ENCODE measurements around the gene POSTN. TPM values are rescaled to one million over a fixed set of nuclear protein-coding genes. Genes with fewer than 3 reads are reported as not detected.
A peak's percentile ranks its signal among the peaks of the same experiment; 100 is the strongest.

Gene POSTN
- total and polyA plus RNA-seq, 2 of the 4 experiments (the other 2 are of a cell fraction), result 32.6 to 44.7 TPM

GRCh38 chr13:37595162-37595561 lies 3.4 kb downstream of the POSTN start:
- Histone ChIP-seq H3K18ac (ENCODE audit: low read depth, low read length) (no peak overlapping the region), H3K9ac (ENCODE audit: low read depth, low read length) (no peak overlapping the region), H3K27me3 (ENCODE audit: control insufficient read depth, insufficient read depth, low read length) (no peaks in the 10 kb centered on the region), H3K36me3 (ENCODE audit: control insufficient read depth, insufficient read depth, low read length) (no peaks in the 10 kb centered on the region), H2AFZ (replicated peaks; ENCODE audit: low read length, poor library complexity) (no peak overlapping the region), H2BK15ac (ENCODE audit: low read depth, low read length) (no peak overlapping the region), H3K4me3 (ENCODE audit: insufficient read depth, low read depth, low read length) (no peak overlapping the region), H2BK5ac (ENCODE audit: low read depth, low read length, poor library complexity, severe bottlenecking) (no peak overlapping the region), H3K4me2 (ENCODE audit: low read depth, low read length) (no peak overlapping the region; the same call in 1 of the 2 replicates), H3K27ac (ENCODE audit: insufficient read depth, low read length) (no peak overlapping the region), H2BK20ac (ENCODE audit: low read depth, low read length) (no peak overlapping the region), H2BK120ac (ENCODE audit: low read depth, low read length) (no peak overlapping the region), H3K9me3 (ENCODE audit: control insufficient read depth, insufficient read depth, low read length) (no peaks in the 10 kb centered on the region), H4K20me1 (ENCODE audit: insufficient read depth, low read length) (no peaks in the 10 kb centered on the region), H4K5ac (ENCODE audit: low read depth, low read length) (no peak overlapping the region), H4K91ac (ENCODE audit: insufficient read depth, low read depth, low read length) (no peak overlapping the region), H3K79me1 (ENCODE audit: low read depth in 1 of 2, low read length in 2 of 2) (no peaks in the 10 kb centered on the region), H3K4me1 (ENCODE audit: control insufficient read depth, insufficient read depth, low read length) (peaks cover 3% of the 10 kb centered on the region; the same call in 1 of the 2 replicates), H3K14ac (replicated peaks; ENCODE audit: low read depth, low read length) (no peak overlapping the region), H4K8ac (ENCODE audit: low read depth in 2 of 2, low read length in 2 of 2) (no peak overlapping the region), H3K56ac (ENCODE audit: extremely low read depth, insufficient read depth, low read length) (no peak overlapping the region), H2AK9ac (replicated peaks; ENCODE audit: low read depth, low read length, poor library complexity) (no peak overlapping the region), H2AK5ac (ENCODE audit: low read depth, low read length) (no peak overlapping the region), H3K23ac (ENCODE audit: low read depth, low read length) (no peak overlapping the region), H3K9me1 (ENCODE audit: insufficient read depth, low read length) (no peaks in the 10 kb centered on the region), H3K4ac (ENCODE audit: low read depth, low read length) (no peak overlapping the region)
- DNase-seq (peak; percentile 47), ATAC-seq (ENCODE audit: low read depth) (peak; percentile 48)
- intact Hi-C loops (cut with micrococcal nuclease), result loop anchor here (5.0 to 10.0 kb wide), 4 partner anchors 118 to 400 kb away; no protein-coding TSS in a partner anchor
- POLR2A ChIA-PET (ENCODE audit: unreplicated experiment), result no interaction called here
- TF ChIP-seq RCOR1 (IDR thresholded peaks at IDR 0.05; ENCODE audit: insufficient replicate concordance, low read length) (no peak), MXI1 (IDR thresholded peaks at IDR 0.05; ENCODE audit: borderline replicate concordance, low read depth, low read length) (no peak), CEBPB (IDR thresholded peaks at IDR 0.05; ENCODE audit: low read depth, low read length) (peak; percentile 55)
- dilution Hi-C loops (cut with HindIII; ENCODE audit: low sequenced_read_pairs, unreplicated experiment), result no loop called here
- CTCF ChIA-PET, result no interaction called here
- in situ Hi-C loops (cut with MboI; ENCODE audit: low sequenced_read_pairs), result loop anchor here (5.0 kb wide), 1 partner anchor 483 kb away; no protein-coding TSS in a partner anchor
- no TSS peak for BruUV-seq (replicated peaks)
